ENCODE measurements around the gene MAN2B2. TPM values are rescaled to one million over a fixed set of nuclear protein-coding genes. Genes with fewer than 3 reads are reported as not detected.

The MAN2B2 gene
- total RNA-seq, 4 donors from 2014 or later: 14.1 to 33.7 (median 27.0) TPM

DNA sequence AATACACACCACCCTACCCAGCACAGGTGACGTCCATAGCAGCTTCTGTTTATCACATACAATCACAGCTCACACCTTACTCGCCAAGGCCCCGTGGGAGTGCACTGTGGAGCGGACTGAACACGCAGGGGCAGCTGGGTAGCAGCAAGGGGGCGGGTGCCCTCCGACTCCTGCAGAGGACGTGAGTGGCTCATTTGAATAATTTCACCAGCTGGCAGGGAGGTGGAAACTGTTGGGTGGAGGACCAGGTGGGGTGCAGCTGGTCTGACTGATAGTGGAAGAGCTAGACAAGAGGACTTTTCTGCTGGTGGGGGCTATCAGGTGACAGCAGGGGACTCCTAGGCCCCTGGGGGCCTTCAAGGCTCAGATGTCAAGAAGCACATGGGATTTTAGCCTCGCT is 16.3 kb downstream of the MAN2B2 start:
- no peak overlapping the region for H3K4me3 ChIP-seq (ENCODE audit: low read depth, poor library complexity, severe bottlenecking)
- TF ChIP-seq, protein P1, sequence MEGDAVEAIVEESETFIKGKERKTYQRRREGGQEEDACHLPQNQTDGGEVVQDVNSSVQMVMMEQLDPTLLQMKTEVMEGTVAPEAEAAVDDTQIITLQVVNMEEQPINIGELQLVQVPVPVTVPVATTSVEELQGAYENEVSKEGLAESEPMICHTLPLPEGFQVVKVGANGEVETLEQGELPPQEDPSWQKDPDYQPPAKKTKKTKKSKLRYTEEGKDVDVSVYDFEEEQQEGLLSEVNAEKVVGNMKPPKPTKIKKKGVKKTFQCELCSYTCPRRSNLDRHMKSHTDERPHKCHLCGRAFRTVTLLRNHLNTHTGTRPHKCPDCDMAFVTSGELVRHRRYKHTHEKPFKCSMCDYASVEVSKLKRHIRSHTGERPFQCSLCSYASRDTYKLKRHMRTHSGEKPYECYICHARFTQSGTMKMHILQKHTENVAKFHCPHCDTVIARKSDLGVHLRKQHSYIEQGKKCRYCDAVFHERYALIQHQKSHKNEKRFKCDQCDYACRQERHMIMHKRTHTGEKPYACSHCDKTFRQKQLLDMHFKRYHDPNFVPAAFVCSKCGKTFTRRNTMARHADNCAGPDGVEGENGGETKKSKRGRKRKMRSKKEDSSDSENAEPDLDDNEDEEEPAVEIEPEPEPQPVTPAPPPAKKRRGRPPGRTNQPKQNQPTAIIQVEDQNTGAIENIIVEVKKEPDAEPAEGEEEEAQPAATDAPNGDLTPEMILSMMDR (IDR thresholded peaks at IDR 0.05): no peak
- no peak for TF ChIP-seq POLR2A (IDR thresholded peaks at IDR 0.05)
- WGBS, 2 donors: 76 to 84% methylated on average over 9 of the region's 9 CpGs
- no peak for DNase-seq (ENCODE audit: low spot score in 2 of 2)
- intact Hi-C loops (cut with DNase I; ENCODE audit: low total_unique reads): no loop called here

DNA sequence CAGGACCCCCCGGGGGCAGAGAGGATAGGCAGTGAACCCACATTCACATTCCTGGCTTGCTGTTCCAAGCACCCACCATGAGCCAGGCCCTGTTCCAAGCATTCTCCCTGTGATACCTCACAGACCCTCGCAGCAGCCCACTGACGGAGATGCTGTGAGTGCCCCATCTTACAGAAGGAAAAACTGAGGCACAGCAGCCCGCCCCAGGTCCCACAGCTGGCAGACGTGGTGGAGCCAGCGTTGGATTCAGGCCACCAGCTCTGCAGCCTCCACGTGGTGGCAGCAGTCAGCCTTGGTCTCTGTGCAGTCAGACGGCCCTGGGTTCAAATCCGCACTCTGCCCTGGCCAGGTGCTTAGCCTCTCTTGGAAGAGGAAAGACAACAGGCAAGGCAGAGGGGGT is 16.8 kb downstream of the MAN2B2 start:
- no peak overlapping the region for H3K4me3 ChIP-seq (ENCODE audit: low read depth, poor library complexity, severe bottlenecking)
- intact Hi-C loops (cut with DNase I; ENCODE audit: low total_unique reads): no loop called here
- TF ChIP-seq, protein P1 (IDR thresholded peaks at IDR 0.05): no peak
- TF ChIP-seq POLR2A (IDR thresholded peaks at IDR 0.05): no peak
- WGBS, 2 donors: 67 to 86% methylated on average over 4 to 5 of the region's 9 CpGs
- no peak for DNase-seq (ENCODE audit: low spot score in 2 of 2)

DNA sequence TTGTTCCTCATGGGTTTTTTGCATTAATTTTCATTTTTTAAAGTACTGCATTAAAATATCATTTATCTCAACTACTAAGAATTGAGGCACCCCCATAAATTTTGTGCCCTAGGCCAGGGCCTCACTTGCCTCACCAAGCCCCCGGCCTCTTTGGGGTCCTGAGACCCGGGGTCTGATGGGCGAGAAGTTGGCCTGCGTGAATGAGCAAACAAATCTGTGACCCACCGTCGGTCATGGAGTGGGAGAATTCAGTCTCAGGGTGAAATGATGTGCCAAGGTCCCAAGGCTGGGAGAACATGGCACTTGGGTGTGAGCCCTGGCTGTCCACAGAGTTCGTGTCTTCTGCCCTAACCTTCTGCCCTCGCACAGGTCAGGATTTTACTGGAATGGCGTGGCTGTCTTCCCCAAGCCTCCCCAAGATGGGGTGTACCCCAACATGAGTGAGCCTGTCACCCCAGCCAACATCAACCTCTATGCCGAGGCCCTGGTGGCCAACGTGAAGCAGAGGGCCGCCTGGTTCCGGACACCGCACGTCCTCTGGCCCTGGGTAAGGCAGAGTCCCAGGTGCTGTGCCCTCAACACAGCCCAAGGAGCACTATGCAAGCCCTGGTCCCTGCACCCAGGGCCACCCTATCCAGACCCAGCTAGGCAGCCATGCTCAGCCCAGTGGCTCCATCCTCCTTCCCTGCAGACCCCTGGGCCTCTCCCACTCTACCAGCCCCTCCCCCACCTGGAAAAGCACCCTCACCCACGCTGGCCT is 18.0 kb downstream of the MAN2B2 start:
- WGBS, 2 donors: 91 to 92% methylated on average over 16 of the region's 16 CpGs
- TF ChIP-seq, protein P1 (IDR thresholded peaks at IDR 0.05): no peak
- TF ChIP-seq POLR2A (IDR thresholded peaks at IDR 0.05): no peak
- H3K4me3 ChIP-seq (ENCODE audit: low read depth, poor library complexity, severe bottlenecking): no peak overlapping the region
- intact Hi-C loops (cut with DNase I; ENCODE audit: low total_unique reads): no loop called here
- no peak for DNase-seq (ENCODE audit: low spot score in 2 of 2)

DNA sequence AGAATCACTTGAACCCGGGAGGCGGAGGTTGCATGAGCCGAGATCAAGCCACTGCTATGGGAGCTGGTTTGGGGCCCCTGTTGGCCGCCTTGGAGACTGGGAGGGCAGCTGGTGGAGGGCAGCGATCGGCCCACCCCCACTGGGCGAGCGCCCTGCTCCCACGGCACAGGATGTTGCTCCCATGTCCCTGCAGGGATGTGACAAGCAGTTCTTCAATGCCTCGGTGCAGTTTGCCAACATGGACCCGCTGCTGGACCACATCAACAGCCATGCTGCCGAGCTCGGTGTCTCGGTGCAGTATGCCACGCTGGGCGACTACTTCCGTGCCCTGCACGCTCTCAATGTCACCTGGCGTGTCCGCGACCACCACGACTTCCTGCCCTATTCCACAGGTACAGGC is 19.4 kb downstream of the MAN2B2 start:
- TF ChIP-seq POLR2A (IDR thresholded peaks at IDR 0.05): no peak
- TF ChIP-seq, protein P1 (IDR thresholded peaks at IDR 0.05): no peak
- H3K4me3 ChIP-seq (ENCODE audit: low read depth, poor library complexity, severe bottlenecking): no peak overlapping the region
- DNase-seq (ENCODE audit: low spot score in 2 of 2): no peak
- 95 to 97% methylated on average over 21 to 22 of the region's 22 CpGs for WGBS, 2 donors
- intact Hi-C loops (cut with DNase I; ENCODE audit: low total_unique reads): no loop called here

- DNase-seq (ENCODE audit: low spot score in 2 of 2): no peak
- WGBS, 2 donors: 85 to 88% methylated on average over 7 of the region's 7 CpGs
- no peak for TF ChIP-seq POLR2A (IDR thresholded peaks at IDR 0.05)
- TF ChIP-seq, protein P1 (IDR thresholded peaks at IDR 0.05): no peak
- intact Hi-C loops (cut with DNase I; ENCODE audit: low total_unique reads): no loop called here
- no peak overlapping the region for H3K4me3 ChIP-seq (ENCODE audit: low read depth, poor library complexity, severe bottlenecking)
Observed at GRCh38 chr4:6594826-6595355, 19.9 kb downstream of the MAN2B2 start.

Measured in lower leg skin (tissue), 4 donors.